Upper lobe of left lung (tissue), 6 donors: ENCODE measurements around the gene ZNF407. TPM values are rescaled to one million over a fixed set of nuclear protein-coding genes. Genes with fewer than 3 reads are reported as not detected.

Experiments used
- ATAC-seq, 2 donors: fragments of 200-7000 bp; cut with Tn5 transposase; one replicate each; pipeline ENCODE4 v1.9.1; 2022; ENCODE audit warnings: mild to moderate bottlenecking in 2 of 2, moderate library complexity in 2 of 2; ENCODE audit not compliant: low FRiP score in 2 of 2
- DNase-seq, 2 donors: peaks; one replicate each; pipeline ENCODE4 v3.0.0-alpha.2; 2019 to 2020
- H3K27ac ChIP-seq, 4 donors: fragments of 200-600 bp; sonication (generic); one replicate each; pipeline ENCODE4 v1.5.1; 2016 to 2019
- H3K27me3 ChIP-seq, 4 donors: fragments of 200-600 bp; sonication (generic); one replicate each; pipeline ENCODE4 v1.5.1; 2017 to 2019
- H3K36me3 ChIP-seq, 4 donors: fragments of 200-600 bp; sonication (generic); one replicate each; pipeline ENCODE4 v1.5.1; 2016 to 2019
- H3K4me1 ChIP-seq, 4 donors: fragments of 200-600 bp; sonication (generic); one replicate each; pipeline ENCODE4 v1.5.1; 2018 to 2019
- H3K4me3 ChIP-seq, 4 donors: fragments of 200-600 bp; sonication (generic); one replicate each; pipeline ENCODE4 v1.5.1; 2017 to 2019; ENCODE audit warnings: mild to moderate bottlenecking in 2 of 4, moderate library complexity in 1 of 4
- H3K9me3 ChIP-seq, 4 donors: fragments of 200-600 bp; sonication (generic); one replicate each; pipeline ENCODE4 v1.5.1; 2018 to 2019
- CTCF ChIP-seq, 6 experiments: fragments of 450-650 bp in 4 of 6; fragments of 200-600 bp in 2 of 6; sonication (generic) in 2 of 6; IDR thresholded peaks; one replicate each; pipeline ENCODE4 v1.5.1; 2016 to 2019; ENCODE audit warnings: antibody characterized with exemption in 6 of 6
- EP300 ChIP-seq, 4 donors: sonication (generic); formaldehyde crosslinking; IDR thresholded peaks; one replicate each; pipeline ENCODE4 v1.5.1; 2017; ENCODE audit warnings: antibody characterized with exemption in 4 of 4, control low read depth in 2 of 4
- POLR2A ChIP-seq, 4 donors: fragments of 450-650 bp; IDR thresholded peaks; one replicate each; pipeline ENCODE4 v1.5.1; 2016 to 2017; ENCODE audit warnings: antibody characterized with exemption in 4 of 4, mild to moderate bottlenecking in 2 of 4
- POLR2AphosphoS5 ChIP-seq, 2 donors: sonication (generic); formaldehyde crosslinking; IDR thresholded peaks; one replicate each; pipeline ENCODE4 v1.5.1; 2017; ENCODE audit warnings: antibody characterized with exemption in 2 of 2
- WGBS, 2 donors: methylation state at CpG; one replicate each; pipeline ENCODE4 v1.1.5; 2017 to 2018; 5-methylcytosine and 5-hydroxymethylcytosine counted together
- total RNA-seq, 6 donors: library from RNA; depleted of rRNA in 4 of 6; stranded (reverse); fragments of >200 nt in 4 of 6; gene quantifications; one replicate each; pipeline versions ENCODE4 v1.1.0 to v1.2.1, GENCODE V29; 2016 to 2021
- donor health status: DM: no; HTN: no; CAD: no; lungs with moderate emphysema.
- donor health status: DM: no; HTN: yes; CAD: no; lungs with severe emphysema.

The ZNF407 gene
- total RNA-seq, 6 donors from 2014 or later, result 12.2 to 77.5 (median 17.1) TPM

GRCh38 chr18:74841248-74841647, 243.6 kb downstream of the ZNF407 start:
- H3K27me3 ChIP-seq, result no peaks in the 10 kb centered on the region
- no peak for TF ChIP-seq POLR2A (IDR thresholded peaks at IDR 0.05)
- no peak for TF ChIP-seq POLR2AphosphoS5 (IDR thresholded peaks at IDR 0.05)
- no peak for TF ChIP-seq CTCF (IDR thresholded peaks at IDR 0.05)
- no peak for TF ChIP-seq EP300 (IDR thresholded peaks at IDR 0.05)
- DNase-seq (no peak), ATAC-seq (no peak)
- H3K4me1 ChIP-seq, result peaks cover 0 to 11% (median 5%) of the 10 kb centered on the region in 4 donors
- H3K36me3 ChIP-seq, result no peaks in the 10 kb centered on the region
- H3K9me3 ChIP-seq, result no peaks in the 10 kb centered on the region
- WGBS, 2 donors, result 83 to 87% methylated on average over 6 of the region's 6 CpGs
- H3K4me3 ChIP-seq, result no peak overlapping the region
- H3K27ac ChIP-seq, result peak overlapping the region in 2 of 4 donors; percentile 49 to 79

GRCh38 chr18:74849301-74849700, 251.6 kb downstream of the ZNF407 start:
- H3K4me3 ChIP-seq, result no peak overlapping the region
- no peaks in the 10 kb centered on the region for H3K9me3 ChIP-seq
- DNase-seq (no peak), ATAC-seq (no peak)
- H3K27ac ChIP-seq, result no peak overlapping the region
- no peaks in the 10 kb centered on the region for H3K36me3 ChIP-seq
- no peaks in the 10 kb centered on the region for H3K27me3 ChIP-seq
- WGBS, 2 donors, result 94 to 95% methylated on average over 11 of the region's 11 CpGs
- TF ChIP-seq EP300 (IDR thresholded peaks at IDR 0.05), result no peak
- TF ChIP-seq POLR2A (IDR thresholded peaks at IDR 0.05), result no peak
- no peak for TF ChIP-seq CTCF (IDR thresholded peaks at IDR 0.05)
- TF ChIP-seq POLR2AphosphoS5 (IDR thresholded peaks at IDR 0.05), result no peak
- no peaks in the 10 kb centered on the region for H3K4me1 ChIP-seq

- no peak for TF ChIP-seq POLR2AphosphoS5 (IDR thresholded peaks at IDR 0.05)
- no peaks in the 10 kb centered on the region for H3K9me3 ChIP-seq
- DNase-seq (no peak), ATAC-seq (no peak)
- no peaks in the 10 kb centered on the region for H3K27me3 ChIP-seq
- H3K36me3 ChIP-seq, result no peaks in the 10 kb centered on the region
- no peak overlapping the region for H3K4me3 ChIP-seq
- H3K4me1 ChIP-seq, result peaks cover 0 to 4% (median 0%) of the 10 kb centered on the region in 4 donors
- H3K27ac ChIP-seq, result no peak overlapping the region
These were observed 258.8 kb downstream of the ZNF407 start for GRCh38 chr18:74856434-74856833.

- no peak for ATAC-seq
- Histone ChIP-seq H3K27ac (no peak overlapping the region), H3K4me1 (peaks cover 0 to 4% (median 0%) of the 10 kb centered on the region in 4 donors), H3K36me3 (no peaks in the 10 kb centered on the region), H3K9me3 (no peaks in the 10 kb centered on the region), H3K27me3 (no peaks in the 10 kb centered on the region), H3K4me3 (no peak overlapping the region)
- TF ChIP-seq POLR2A (IDR thresholded peaks at IDR 0.05) (no peak), CTCF (IDR thresholded peaks at IDR 0.05) (no peak), EP300 (IDR thresholded peaks at IDR 0.05) (no peak), POLR2AphosphoS5 (IDR thresholded peaks at IDR 0.05) (no peak)
- no peak for DNase-seq
- 93 to 94% methylated on average over 8 of the region's 8 CpGs for WGBS, 2 donors
These were observed 259.3 kb downstream of the ZNF407 start for GRCh38 chr18:74856928-74857327.

GRCh38 chr18:74857901-74858300, 260.2 kb downstream of the ZNF407 start:
- WGBS, 2 donors, result 73 to 79% methylated on average over 1 of the region's 1 CpG
- no peak overlapping the region for H3K4me3 ChIP-seq

More at GRCh38 chr18:74857901-74858300, 260.2 kb downstream of the ZNF407 start:
- ATAC-seq, result no peak
- H3K4me1 ChIP-seq, result peaks cover 0 to 4% (median 0%) of the 10 kb centered on the region in 4 donors
- no peak for DNase-seq
- no peaks in the 10 kb centered on the region for H3K27me3 ChIP-seq
- H3K9me3 ChIP-seq, result no peaks in the 10 kb centered on the region
- H3K36me3 ChIP-seq, result no peaks in the 10 kb centered on the region
- no peak for TF ChIP-seq EP300 (IDR thresholded peaks at IDR 0.05)
- no peak for TF ChIP-seq POLR2AphosphoS5 (IDR thresholded peaks at IDR 0.05)
- no peak for TF ChIP-seq POLR2A (IDR thresholded peaks at IDR 0.05)
- TF ChIP-seq CTCF (IDR thresholded peaks at IDR 0.05), result no peak
- H3K27ac ChIP-seq, result no peak overlapping the region
